Measurements from ENCODE around the gene ATMIN.
A peak's percentile ranks its signal among the peaks of the same experiment; 100 is the strongest.

Gene ATMIN, protein sequence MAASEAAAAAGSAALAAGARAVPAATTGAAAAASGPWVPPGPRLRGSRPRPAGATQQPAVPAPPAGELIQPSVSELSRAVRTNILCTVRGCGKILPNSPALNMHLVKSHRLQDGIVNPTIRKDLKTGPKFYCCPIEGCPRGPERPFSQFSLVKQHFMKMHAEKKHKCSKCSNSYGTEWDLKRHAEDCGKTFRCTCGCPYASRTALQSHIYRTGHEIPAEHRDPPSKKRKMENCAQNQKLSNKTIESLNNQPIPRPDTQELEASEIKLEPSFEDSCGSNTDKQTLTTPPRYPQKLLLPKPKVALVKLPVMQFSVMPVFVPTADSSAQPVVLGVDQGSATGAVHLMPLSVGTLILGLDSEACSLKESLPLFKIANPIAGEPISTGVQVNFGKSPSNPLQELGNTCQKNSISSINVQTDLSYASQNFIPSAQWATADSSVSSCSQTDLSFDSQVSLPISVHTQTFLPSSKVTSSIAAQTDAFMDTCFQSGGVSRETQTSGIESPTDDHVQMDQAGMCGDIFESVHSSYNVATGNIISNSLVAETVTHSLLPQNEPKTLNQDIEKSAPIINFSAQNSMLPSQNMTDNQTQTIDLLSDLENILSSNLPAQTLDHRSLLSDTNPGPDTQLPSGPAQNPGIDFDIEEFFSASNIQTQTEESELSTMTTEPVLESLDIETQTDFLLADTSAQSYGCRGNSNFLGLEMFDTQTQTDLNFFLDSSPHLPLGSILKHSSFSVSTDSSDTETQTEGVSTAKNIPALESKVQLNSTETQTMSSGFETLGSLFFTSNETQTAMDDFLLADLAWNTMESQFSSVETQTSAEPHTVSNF

DNA sequence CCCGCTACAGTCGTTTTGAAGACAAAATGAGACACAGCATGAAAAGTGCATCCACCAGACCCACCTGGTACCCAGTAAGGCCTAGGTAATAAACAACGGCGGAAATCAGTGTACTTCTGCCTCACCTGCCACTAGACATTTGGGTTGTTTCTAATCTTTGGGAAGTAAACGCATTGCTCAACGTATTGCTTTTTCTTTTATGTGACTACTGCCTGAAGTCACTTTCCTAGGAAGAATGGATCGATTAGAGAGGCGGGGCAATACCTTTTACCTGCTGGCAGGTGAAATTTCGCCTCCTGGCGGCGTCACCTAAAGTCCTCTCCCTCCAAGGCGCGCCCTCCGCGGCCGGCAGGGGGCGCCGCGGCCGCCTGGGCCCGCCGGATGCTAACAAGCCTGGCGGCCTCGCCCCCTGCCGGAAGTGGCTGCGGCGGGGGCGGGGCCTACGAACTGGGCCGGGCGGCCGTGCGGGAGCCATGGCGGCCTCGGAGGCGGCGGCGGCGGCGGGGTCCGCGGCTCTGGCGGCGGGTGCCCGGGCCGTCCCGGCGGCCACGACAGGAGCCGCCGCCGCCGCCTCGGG is at the start of gene ATMIN:
TSS of gene ATMIN (plus strand) at position 445 of the 577 bp plus-strand sequence. CDS start at position 474, 29 bp downstream.
- no peak for DNase-seq (ENCODE audit: low read depth)

DNA sequence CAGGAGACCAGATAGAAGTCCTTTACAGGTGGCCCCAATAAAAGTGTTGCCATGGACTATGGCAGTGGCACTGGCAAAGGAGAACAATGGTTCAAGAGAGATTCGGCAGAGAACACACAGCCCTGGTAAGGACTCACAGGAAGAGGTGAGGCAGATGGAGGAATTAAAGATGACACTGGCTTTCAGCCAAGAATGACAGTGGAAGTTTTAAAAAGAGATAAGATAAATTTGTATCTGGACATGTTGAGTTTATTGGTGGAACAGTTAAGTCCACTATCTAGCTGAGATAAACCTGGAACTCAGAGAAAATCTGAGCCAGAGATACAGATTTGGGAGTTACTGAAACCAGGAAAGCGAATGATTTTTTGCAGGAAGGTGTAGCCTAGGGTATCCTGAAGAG is 49.1 kb upstream of the ATMIN start:
- no peak for DNase-seq (ENCODE audit: low read depth)

DNA sequence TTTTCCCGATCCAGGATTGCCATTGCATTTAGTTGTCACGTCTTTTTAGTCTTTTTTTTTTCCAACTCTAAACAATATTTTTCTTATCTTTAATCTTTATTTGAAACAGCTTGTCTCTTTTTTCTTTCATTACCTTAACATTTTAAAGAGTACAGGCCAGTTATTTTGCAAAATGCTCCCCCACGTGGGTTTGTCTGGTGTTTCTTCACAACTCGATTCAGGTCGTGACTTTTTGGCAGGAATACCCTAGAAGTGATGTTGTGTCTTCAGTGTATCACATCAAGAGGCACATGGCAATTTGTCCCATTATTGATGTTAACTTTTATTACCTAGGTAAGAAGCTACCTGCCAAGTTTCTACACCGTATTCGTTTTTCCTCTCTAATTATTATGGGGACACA is 46.9 kb upstream of the ATMIN start:
- DNase-seq (ENCODE audit: low read depth), result no peak

DNA sequence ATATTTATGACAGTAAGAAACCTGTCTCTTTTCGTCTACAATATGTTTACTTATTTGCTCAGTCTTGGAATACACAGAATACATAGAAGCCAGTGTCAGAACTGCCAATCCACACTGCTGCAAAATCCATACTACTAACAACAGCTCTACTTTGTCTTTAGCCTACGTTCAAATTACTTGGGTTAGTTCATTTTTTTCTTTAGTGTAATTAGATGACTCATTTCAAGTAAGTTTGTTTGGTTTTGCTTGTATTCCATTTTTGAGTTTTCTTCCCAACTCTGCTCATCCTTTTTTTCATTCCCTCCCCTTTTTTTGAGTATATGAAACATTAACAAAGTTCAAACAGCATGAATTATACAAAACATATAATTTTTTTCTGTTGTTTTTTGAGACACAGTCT is 45.8 kb upstream of the ATMIN start:
- no peak for DNase-seq (ENCODE audit: low read depth)

DNA sequence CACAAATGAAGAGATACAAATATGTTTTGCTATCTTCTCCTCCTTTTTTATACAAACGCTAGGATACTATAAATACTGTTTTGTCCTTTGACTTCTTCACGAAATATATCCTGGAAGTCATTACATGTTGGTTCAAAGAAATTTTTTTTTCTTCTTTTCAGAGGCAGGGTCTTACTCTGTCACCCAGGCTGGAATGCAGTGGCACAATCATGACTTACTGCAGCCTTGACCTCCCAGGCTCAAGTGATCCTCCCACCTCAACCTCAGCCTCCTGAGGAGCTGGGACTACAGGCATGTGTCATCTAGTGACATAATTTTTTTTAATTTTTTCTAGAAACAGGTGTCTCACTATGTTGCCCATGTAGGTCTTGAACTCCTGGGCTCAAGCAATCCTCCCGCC is 45.1 kb upstream of the ATMIN start:
- DNase-seq (ENCODE audit: low read depth), result no peak

DNA sequence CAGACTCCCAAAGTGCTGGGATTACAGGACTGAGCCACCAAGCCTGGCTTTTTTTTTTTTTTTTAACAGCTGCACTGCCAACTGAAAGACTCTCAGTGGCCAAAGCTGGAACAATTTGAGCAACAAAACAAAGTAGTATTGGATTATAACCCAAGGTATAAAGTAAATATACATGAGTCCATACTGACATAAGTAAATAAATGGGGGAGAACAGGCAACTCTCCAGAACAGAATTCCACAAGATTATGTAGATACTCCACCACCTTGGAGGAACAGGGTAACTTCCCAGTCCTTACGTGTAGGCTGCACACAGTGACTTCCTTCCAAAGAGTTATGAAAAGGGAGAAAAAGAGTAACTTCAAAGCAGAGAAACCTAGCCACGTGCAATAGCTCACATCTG is 44.7 kb upstream of the ATMIN start:
- DNase-seq (ENCODE audit: low read depth), result no peak

DNA sequence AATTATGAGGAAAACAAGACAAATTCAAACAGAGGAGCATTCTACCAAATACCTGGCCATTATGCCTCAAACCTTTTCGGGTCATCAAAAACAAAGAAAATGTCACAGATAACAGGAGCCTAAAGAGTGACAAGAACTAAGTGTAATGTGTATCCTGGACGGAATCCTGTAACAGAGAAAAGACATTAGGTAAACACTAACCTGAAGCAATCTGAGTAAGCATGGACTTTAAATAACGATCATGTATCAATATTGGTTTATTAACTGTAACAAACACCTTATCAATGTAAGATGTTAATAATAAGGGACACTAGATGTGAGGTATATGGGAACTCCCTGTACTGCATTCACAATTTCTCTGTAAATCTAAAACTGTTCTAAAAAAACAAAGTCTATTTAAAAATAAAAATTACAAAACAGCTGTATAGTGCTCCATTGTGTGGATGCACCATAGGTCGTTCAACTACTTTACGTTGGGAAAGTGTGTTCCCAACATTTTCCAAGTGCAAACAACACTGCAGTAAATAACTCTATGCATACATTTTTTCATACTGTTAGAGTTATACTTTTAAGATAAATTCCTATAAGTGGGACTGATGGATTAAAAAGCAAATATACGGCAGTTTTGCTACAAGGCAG is 43.7 kb upstream of the ATMIN start:
- DNase-seq (ENCODE audit: low read depth), result no peak

DNA sequence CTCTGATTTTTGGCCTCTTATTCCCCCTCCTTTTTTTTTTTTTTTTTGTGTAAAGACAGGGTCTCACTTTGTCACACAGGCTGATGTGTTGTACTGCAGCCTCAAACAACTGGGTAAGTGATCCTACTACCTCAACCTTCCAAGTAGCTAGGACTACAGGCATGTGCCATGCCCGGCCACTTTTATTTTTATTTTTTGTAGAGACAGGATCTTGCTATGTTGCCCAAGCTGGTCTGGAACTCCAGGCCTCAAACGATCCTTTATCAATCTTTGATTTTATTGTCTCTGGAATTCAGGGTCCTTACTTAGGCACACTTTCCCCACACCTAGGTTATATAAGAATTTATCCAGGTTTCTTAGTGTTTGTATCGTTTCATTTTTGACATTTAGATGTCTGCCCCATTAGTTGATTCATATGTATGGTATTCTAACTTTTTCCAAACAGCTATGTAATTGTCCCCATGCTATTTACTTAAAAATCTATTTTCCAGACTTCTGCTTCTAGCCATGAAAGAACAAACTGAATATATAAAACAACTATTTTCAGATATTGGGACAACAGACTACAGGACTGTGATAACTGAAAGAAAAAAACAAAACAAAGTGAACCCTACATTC is 42.9 kb upstream of the ATMIN start:
- DNase-seq (ENCODE audit: low read depth), result no peak

DNA sequence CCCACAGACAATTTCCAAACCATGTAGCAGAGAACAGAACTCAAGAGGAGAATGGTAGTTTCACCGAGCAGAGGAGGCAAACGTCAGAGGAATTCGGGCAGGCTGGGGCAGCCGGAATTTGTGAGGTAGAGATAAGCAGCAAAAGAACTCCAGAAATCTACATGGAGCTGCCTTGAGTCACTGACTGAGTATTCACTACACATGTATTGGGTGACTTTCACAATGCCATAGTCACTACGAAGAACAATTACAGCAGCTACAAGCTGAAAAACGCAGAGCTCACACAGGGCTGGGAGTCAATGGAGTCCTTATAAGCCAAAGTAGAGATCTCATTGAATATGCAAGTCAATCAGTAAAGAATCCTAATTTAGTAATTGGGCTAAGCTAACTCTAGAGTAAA is 42.3 kb upstream of the ATMIN start:
- DNase-seq (ENCODE audit: low read depth), result peak; percentile 81

DNA sequence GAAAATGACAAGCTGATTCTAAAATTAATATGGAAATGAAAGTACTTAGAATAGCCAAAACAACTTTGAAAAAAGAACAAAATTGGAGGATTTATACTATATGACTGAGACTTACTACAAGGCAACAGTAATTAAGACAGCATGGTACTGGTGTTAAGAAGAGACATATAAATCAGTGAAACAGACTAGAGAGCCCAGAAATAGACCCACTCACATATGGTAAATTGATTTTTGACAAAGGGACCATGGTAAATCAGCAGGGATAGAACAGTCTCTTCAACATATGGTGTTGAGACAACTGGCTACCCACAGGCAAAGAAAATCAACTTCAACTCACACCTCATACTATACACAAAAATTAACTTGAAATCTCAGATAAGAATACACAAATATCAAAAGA is 41.8 kb upstream of the ATMIN start:
- DNase-seq (ENCODE audit: low read depth), result no peak

DNA sequence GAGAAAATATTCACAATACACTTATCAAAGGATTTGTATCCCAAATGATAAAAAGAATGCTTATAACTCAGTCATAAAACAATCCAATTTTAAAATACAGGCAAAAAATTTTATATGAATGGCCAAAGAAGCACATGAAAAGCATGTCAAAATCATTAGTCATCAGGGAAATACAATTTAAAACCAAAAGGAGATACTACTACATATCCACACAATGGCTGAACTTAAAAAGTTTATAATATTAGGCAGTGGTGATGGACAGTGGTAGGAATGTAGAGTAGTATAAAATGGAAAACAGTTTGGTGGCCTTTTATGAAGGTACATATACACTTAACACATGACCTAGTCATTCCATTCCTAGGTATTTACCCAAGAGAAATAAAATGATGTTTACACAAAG is 41.2 kb upstream of the ATMIN start:
- no peak for DNase-seq (ENCODE audit: low read depth)

DNA sequence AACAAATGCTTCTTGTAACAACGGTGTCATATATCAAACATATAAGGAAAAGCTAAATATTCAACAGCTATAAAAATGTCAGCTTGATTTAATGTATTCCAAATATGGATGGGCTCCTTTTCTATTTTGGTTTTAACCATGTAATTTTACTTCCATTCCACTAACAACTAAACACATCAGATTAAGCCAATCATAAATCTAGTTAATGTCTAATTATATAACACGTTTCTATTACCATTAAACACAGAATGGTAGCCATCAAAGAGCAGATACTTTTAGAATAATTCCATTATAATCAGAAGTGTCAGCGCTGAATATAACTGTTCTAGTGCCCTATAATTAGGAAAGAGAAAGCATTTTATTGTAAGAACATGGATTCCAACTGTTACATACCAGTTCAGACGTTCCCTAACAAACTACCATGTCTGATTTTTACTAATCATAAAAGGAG is 38.9 kb upstream of the ATMIN start:
- no peak for DNase-seq (ENCODE audit: low read depth)

DNA sequence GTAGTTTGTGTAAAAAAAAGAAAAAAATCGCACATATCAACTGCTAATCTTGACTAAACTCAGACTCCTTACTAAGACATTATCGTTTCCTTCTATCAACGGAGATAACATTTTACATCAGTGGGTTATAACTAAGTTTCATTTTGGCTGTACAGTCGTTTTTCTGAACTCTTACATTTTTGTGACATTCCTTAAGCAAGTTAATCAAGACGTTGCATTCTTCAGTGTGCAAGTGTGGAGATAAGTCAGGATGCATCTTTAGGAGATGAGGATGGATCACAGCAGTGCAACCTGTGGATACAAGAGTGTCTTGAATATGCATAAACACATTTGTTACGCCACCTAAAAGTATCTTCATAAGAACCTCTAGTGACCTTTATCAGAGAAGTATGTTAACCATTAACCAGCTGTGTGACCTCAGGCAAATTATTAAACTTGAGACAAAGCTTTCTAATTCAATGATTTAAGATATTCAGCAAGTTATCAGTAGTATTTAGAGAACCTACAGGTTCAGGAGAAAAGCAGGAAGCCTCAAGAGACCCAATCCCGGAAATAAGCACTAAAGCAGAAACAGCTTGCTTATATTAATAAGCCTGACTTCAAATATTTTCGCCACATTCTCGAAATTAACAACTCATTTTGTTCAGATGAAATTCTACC is 38.4 kb upstream of the ATMIN start:
- DNase-seq (ENCODE audit: low read depth), result no peak

DNA sequence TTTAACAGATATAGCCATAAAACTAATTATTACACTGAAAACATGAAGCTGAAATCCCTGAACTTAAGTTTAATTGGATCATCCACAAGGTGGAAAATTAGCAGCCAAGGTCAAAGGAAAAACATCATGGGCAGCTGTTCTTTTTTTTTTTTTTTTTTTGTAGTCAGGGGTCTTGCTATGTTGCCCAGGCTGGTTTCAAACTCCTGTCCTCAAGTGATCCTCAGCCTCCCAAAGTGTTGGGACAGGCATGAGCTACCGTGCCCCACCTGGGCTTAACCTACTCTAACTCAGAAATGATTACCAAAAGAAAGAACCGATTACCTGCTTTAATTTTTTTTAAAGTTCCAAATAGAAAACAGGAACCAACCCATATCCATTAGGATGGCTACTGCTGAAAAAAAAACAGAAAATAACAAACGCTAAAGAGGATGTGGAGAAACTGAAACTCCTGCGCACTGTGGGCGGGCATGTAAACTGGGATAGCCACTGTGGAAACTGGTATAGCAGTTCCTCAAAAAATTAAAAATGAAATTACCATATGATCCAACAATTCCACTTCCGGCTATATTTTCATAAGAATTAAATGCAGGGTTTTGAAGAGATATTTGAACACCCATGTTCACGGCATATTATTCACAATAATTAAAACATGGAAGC is 37.5 kb upstream of the ATMIN start:
- DNase-seq (ENCODE audit: low read depth), result no peak

DNA sequence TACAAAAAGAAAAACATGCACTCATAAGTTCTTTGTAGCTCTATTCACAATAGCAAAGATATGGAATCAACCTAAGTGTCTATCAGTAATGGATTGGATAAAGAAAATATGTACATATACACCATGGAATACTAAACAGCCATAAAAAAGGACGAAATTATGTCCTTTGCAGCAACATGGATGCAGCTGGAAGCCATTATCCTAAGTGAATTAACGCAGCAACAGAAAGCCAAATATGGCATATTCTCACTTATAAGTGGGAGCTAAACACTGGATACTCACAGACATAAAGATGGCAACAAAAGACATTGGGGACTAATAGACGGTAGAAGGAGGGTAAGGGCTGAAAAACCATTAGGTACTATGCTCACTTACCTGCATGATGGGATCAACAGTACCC is 34.8 kb upstream of the ATMIN start:
- no peak for DNase-seq (ENCODE audit: low read depth)

DNA sequence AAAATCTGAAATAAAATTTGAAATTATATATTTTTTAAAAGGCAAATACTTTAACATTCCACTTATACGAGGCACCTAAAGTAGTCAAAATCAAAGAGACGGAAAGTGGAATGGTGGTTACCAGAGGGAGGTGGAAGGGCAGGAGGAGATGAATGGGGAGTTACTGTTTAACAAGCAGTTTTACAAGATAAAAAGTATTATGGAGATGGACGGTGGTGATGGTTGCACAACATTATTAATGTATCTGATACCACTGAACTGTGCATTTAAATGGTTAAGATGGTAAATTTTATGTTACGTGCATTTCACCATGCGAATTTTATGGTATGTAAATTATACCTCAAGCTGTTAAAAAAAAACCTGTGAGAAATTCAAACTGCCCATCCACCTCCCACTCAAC is 34.3 kb upstream of the ATMIN start:
- no peak for DNase-seq (ENCODE audit: low read depth)

DNA sequence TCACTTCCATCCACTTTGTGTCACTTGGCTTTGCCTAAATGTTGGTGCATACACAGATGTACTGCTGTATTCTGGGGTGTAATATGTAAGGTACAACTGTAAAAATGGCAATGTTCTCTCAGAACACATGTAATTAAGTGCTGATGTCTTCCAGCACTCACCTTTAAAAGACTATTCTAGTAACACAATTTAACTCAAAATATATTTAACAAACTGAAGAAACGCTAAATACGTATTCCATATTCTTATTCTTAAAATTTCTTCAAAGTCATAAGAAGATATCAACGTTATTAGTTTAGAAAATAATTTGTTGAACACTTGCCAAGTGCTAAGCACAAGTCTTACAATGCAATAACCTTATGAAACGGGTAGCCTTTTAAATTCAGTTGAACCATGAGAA is 32.6 kb upstream of the ATMIN start:
- DNase-seq (ENCODE audit: low read depth), result no peak

DNA sequence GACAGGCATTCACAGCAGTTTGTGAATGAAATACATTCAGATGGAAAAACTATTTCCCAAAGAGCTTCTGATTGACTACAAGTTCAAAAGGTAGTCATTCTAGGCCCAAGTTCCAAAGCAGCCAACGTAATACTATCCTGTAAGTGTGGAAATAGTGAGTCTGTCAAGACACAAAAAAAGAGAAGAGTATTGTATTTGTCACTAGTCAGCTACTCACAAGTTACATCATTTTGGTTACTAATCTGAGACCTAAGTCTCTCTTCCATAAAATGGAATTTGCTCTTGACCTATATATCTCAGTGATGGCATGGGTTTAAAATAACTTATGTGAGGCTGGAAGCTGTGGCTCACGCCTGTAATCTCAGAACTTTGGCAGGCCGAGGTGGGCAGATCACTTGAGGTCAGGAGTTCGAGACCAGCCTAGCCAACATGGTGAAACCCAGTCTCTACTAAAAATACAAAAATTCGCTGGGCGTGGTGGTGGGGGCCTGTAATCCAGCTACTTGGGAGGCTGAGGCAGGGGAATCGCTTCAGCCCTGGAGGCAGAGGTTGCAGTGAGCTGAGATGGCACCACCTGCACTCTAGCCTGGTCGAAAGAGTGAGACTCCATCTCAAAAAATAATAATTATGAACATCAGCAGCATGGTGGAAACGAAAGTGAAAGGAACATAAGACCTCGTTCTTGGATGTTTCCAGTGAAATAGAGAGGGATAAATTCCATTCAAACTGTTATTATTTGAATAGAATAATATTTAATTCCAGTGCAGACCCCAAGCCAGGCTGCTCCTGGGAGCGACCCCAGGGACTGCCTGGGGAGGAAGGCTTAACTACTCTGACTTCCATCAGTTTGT is 31.8 kb upstream of the ATMIN start:
- no peak for DNase-seq (ENCODE audit: low read depth)

DNA sequence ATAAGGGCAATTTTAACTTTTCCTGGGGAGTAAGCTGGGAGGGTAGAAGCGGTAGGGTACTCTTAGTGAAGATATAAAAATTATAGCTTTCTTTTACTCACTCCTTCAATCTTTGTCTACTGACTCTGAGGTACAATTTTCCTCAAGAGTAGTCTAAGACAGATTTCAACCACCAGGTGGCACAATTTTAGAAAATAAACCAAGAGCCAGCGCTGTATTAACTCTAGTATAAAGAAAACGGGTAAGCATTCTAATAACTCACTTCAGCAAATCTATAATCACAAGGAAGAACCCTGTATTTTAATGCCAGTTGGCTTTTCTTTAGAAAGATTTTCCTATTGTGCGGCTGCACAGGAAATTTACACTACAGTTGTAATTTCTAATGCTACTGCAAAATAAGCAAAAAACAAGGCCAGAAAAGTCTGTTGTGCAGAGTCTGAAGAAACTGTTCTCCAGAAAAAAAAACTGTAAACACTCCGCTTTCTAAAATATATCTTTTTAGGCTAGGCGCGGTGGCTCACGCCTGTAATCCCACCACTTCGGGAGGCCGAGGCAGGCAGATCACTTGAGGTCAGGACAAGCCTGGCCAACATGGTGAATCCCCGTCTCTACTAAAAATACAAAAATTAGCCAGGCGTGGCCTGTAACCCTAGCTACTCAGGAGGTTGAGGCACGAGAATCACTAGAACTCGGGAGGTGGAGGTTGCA is 30.8 kb upstream of the ATMIN start:
- DNase-seq (ENCODE audit: low read depth), result no peak

All from GM04503 (cell line).